ENCODE data around the gene DNAJC16.
"Not testable (repeated sequence)": the region's sequence is repeated elsewhere in the genome, so short reads cannot be mapped to it uniquely, and the experiment has no call there.

Gene DNAJC16

DNA sequence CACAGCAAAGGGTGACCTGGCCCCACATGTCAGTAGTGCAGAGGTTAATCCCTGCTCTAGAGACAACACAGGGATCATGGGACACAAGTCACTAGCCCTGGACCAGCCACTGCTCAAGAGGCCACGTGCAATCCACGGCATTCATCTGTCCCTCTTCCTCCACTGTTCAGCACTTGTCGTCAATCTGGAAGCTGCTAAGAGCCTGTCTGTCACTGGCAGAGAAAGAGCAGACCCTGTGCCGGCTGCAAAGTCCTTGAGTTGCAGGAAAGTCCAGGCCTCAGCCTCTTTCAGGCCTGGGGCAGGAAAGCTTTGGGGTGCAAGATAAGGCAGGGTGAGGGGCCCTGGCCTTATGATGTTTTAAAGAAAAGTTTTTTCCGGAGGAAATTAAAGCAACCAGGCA, 34.1 kb upstream of the DNAJC16 start:
- peaks cover 13% of the 10 kb centered on the region for H3K4me1 Mint-ChIP-seq (ENCODE audit: low read depth)
- no peaks in the 10 kb centered on the region for H3K9me3 Mint-ChIP-seq
- DNase-seq (ENCODE audit: low spot score), result no peak
- peaks cover 27% of the 10 kb centered on the region for H3K36me3 Mint-ChIP-seq (ENCODE audit: low read depth)
- no peak overlapping the region for H3K27ac Mint-ChIP-seq
- H3K27me3 Mint-ChIP-seq (ENCODE audit: low read depth), result no peaks in the 10 kb centered on the region
- no peak overlapping the region for H3K4me3 Mint-ChIP-seq

DNA sequence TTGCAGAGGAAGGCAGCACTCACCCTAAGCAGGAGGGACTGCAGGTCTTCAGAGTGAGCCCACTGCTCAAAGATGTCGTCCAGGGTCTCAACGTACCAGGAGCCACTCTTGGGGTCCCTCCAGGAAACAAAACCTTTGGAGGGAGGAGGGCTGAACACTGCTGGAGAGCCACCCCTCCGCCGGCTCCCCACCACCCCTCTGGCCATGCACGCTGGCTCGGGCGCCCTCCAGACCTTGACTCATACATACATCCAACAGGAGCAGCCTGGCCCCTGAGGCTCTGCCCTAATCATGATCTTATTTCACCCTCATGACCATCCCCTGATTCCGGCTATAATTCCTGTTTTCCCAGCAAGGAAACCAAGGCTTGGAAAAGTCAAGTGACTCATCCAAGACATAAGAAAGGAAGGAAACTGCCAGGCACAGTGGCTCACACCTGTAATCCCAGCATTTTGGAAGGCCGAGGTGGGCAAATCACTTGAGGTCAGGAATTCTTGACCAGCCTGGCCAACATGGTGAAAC, 32.7 kb upstream of the DNAJC16 start:
- H3K27ac Mint-ChIP-seq, result no peak overlapping the region
- no peak for DNase-seq (ENCODE audit: low spot score)
- no peaks in the 10 kb centered on the region for H3K9me3 Mint-ChIP-seq
- peaks cover 13% of the 10 kb centered on the region for H3K4me1 Mint-ChIP-seq (ENCODE audit: low read depth)
- no peaks in the 10 kb centered on the region for H3K27me3 Mint-ChIP-seq (ENCODE audit: low read depth)
- H3K4me3 Mint-ChIP-seq, result no peak overlapping the region
- peaks cover 34% of the 10 kb centered on the region for H3K36me3 Mint-ChIP-seq (ENCODE audit: low read depth)

DNA sequence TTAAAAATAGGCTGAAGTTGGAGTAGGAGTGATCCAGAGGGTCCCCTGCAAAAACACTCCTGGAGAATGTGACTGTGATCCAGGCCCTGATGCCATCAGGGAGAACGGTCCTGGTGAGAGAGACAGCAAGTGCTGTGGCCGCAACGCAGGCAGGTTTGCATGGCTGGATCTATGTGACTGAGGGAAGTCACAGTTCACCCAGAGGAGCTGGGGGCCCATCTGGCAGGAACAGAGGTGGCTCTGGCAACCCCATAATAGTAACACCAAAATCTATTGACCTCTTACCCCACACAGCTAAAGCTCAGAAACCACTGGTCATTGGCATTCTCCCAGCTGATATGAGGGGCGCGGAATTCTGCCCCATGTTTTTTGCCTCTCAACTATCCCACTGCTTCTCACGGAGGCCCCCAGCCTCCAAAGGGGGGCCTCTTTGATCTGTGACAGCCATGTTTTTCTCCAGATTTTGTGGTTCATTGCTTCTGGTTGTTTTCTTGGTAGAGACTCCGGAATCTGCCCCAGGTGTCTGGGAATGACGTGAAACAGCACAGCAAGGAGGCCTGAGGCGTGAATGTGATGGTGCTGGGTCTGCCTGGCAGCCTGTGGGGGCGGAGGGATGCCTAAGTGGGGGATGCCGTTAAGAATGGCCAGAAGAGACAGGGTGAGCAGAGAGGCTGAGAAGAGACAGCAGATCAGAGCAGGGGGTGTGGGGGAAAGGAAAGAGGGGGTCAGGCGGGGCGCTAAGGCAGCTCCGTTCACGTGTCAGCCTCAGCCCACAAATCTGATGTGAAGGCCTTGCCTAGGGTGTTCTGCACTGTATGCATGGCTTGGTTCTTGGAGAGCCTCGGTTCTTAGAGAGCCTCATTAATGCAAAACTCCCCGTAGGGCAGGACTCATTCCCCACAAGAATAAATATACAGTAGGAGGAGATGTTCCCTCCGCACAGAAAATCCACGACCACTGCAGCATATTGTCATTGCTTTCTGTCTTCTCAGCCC, 26.2 kb upstream of the DNAJC16 start:
- no peak overlapping the region for H3K4me3 Mint-ChIP-seq
- H3K4me1 Mint-ChIP-seq (ENCODE audit: low read depth), result no peaks in the 10 kb centered on the region
- peaks cover 26% of the 10 kb centered on the region for H3K36me3 Mint-ChIP-seq (ENCODE audit: low read depth)
- H3K27ac Mint-ChIP-seq, result no peak overlapping the region
- H3K27me3 Mint-ChIP-seq (ENCODE audit: low read depth), result no peaks in the 10 kb centered on the region
- DNase-seq (ENCODE audit: low spot score), result no peak
- H3K9me3 Mint-ChIP-seq, result no peaks in the 10 kb centered on the region

DNA sequence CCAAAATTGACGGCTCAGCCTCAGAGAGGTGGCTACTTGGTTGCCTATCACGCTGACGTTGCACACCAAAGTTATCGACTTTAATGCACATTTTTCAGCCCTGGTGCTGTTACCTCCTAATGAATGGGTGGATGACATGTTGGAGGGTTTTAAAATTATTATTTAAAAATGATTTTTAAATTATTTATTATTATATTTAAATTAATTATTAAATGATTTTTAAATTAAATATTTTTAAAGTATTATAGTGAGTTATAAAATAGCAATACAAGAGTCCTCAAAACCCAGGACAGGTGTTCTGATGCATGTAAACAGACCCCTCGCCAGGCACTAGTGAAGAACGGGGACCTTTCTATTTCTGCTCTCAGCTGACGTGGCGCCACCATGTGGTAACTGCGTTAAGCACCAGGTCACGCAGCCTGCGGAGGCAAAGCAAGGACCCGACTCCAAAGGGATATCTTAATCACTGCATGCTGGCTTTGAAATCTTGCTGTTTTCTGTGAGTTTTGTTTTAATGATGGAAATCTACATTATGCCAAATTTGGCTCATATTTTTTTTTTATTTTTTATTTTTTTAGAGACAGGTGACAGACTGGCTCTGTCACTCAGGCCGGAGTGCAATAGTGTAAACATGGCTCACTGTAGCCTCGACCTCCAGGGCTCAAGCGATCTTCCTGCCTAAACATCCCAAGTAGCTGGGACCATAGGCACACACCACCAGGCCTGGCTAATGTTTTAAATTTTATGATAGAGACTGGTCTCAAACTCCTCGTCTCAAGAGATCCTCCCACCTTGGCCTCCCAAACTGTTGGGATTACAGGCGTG, 25.2 kb upstream of the DNAJC16 start:
- H3K27me3 Mint-ChIP-seq (ENCODE audit: low read depth), result no peaks in the 10 kb centered on the region
- H3K4me3 Mint-ChIP-seq, result no peak overlapping the region
- no peak overlapping the region for H3K27ac Mint-ChIP-seq
- no peaks in the 10 kb centered on the region for H3K9me3 Mint-ChIP-seq
- peaks cover 20% of the 10 kb centered on the region for H3K36me3 Mint-ChIP-seq (ENCODE audit: low read depth)
- H3K4me1 Mint-ChIP-seq (ENCODE audit: low read depth), result no peaks in the 10 kb centered on the region
- DNase-seq (ENCODE audit: low spot score), result peak; percentile 24

DNA sequence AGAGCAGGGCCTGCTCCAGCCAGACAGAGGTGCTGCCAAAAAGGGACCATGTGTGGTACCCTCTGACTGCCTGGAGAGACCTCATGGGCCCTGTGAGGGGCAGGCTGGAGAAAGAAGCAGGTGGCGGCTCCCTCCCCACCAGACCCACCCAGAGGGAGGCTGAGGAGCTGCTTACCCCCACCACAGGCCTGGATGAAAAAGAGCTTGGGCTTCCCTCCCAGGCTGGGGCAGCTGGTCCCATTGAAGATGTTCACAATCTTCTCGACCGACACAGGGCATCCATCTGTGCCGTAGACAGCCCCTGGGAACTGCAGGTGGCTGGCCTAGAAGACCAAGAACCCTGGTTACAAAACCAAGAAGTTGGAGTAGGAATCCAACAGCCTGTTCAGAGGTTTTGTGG, 22.2 kb upstream of the DNAJC16 start:
- no peaks in the 10 kb centered on the region for H3K4me1 Mint-ChIP-seq (ENCODE audit: low read depth)
- DNase-seq (ENCODE audit: low spot score), result no peak
- H3K27me3 Mint-ChIP-seq (ENCODE audit: low read depth), result no peaks in the 10 kb centered on the region
- H3K4me3 Mint-ChIP-seq, result no peak overlapping the region
- H3K27ac Mint-ChIP-seq, result no peak overlapping the region
- peaks cover 11% of the 10 kb centered on the region for H3K36me3 Mint-ChIP-seq (ENCODE audit: low read depth)
- H3K9me3 Mint-ChIP-seq, result no peaks in the 10 kb centered on the region

DNA sequence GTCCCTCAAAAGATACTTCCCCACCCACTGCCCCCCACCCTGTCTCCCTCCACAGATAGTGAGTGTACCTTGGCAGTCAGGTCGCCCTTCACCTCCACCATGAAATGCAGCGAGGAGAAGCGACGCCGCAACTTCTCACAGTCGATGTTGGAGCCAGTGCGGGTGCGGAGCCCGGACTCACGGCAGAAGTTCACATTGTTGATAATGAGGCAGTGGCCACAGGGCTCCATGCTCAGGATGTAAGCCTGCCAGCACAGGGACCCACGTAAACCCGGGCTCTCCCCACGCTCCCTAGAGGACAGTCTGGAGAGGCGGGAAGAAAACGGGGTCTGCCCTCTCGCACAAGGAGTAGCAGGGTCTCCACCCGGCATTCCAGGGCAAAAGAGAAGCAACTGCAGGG, 19.8 kb upstream of the DNAJC16 start:
- Mint-ChIP-seq H3K4me3 (no peak overlapping the region), H3K4me1 (ENCODE audit: low read depth) (peaks cover 6% of the 10 kb centered on the region), H3K27ac (no peak overlapping the region), H3K36me3 (ENCODE audit: low read depth) (peaks cover 13% of the 10 kb centered on the region), H3K27me3 (ENCODE audit: low read depth) (no peaks in the 10 kb centered on the region), H3K9me3 (no peaks in the 10 kb centered on the region)
- no peak for DNase-seq (ENCODE audit: low spot score)

DNA sequence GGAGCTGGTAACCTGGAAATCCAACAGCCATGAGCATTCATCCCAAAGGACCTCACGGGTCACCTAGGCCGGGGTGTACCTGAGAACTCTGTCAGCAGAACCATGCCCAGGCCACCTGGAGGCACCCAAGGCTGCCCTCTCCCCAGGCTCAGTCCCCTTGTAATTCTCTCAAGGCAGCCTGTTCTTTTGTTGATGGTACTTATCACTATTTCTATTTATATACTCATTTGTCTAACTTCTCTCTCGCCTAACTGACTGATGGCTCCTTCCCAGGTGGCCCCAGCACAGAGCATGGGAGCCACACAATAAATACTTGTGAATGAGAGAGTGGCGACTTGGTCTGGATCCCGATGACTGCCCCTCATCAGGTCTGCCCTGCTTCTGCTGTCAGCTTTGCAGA, 19.4 kb upstream of the DNAJC16 start:
- H3K4me3 Mint-ChIP-seq, result no peak overlapping the region
- H3K9me3 Mint-ChIP-seq, result no peaks in the 10 kb centered on the region
- peaks cover 17% of the 10 kb centered on the region for H3K36me3 Mint-ChIP-seq (ENCODE audit: low read depth)
- no peak for DNase-seq (ENCODE audit: low spot score)
- no peaks in the 10 kb centered on the region for H3K27me3 Mint-ChIP-seq (ENCODE audit: low read depth)
- H3K27ac Mint-ChIP-seq, result no peak overlapping the region
- H3K4me1 Mint-ChIP-seq (ENCODE audit: low read depth), result peaks cover 8% of the 10 kb centered on the region

DNA sequence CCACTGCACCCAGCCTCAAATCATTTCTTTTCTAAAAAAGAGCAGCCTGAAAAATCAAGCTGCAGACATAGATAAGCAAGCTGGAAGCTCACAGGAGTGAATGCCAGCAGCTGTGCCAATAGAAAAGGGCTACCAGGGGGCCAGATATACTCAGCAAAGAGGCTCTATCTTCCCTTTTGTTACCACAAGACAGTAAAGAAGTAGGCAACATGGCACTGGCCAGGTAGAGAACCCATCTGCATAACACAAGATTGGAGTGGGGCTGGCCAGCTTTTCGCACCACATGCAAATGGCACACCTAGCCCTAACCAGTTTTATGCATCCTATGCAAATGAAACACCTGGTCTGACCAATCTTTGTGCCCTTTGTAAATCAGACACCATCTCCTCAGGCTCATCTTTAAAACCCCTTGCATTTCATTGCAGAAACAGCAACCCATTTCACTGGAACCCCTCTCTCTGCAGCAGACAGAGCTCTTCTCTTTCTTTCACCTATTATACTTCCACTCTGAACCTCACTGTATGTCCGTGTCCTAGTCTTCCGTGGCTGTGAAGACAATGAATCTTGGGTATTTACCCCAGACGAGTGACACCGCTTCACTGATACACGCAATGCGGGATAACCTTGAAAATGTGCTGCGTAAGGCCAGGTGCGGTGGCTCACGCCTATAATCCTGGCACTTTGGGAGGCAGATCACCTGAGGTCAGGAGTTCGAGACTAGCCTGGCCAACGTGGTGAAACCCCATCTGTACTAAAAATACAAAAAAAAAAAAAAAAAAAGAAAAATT, 17.8 kb upstream of the DNAJC16 start:
- H3K4me1 Mint-ChIP-seq (ENCODE audit: low read depth), result peaks cover 13% of the 10 kb centered on the region
- H3K27me3 Mint-ChIP-seq (ENCODE audit: low read depth), result no peaks in the 10 kb centered on the region
- H3K9me3 Mint-ChIP-seq, result no peaks in the 10 kb centered on the region
- no peak overlapping the region for H3K4me3 Mint-ChIP-seq
- no peak for DNase-seq (ENCODE audit: low spot score)
- peaks cover 26% of the 10 kb centered on the region for H3K36me3 Mint-ChIP-seq (ENCODE audit: low read depth)
- H3K27ac Mint-ChIP-seq, result no peak overlapping the region

DNA sequence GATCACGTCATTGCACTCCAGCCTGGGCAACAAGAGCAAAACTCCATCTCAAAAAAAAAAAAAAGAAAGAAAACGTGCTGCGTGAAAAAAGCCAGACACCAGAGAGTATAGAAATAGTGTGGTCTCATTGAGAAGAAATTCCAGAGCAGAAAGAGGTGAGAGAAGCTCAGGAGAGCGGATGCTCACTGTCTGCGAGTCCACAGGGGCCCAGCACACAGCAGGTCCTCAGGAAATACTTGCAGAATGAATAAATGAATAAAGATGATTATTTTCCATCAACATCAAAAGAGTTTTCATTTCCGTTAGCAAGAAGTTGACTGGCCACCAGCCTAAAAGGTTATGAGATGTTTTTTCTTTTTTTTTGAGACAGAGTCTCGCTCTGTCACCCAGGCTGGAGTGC, 17.1 kb upstream of the DNAJC16 start:
- no peak overlapping the region for H3K4me3 Mint-ChIP-seq
- H3K27me3 Mint-ChIP-seq (ENCODE audit: low read depth), result no peaks in the 10 kb centered on the region
- H3K9me3 Mint-ChIP-seq, result no peaks in the 10 kb centered on the region
- H3K27ac Mint-ChIP-seq, result no peak overlapping the region
- DNase-seq (ENCODE audit: low spot score), result no peak
- H3K36me3 Mint-ChIP-seq (ENCODE audit: low read depth), result peaks cover 31% of the 10 kb centered on the region
- peaks cover 20% of the 10 kb centered on the region for H3K4me1 Mint-ChIP-seq (ENCODE audit: low read depth)

DNA sequence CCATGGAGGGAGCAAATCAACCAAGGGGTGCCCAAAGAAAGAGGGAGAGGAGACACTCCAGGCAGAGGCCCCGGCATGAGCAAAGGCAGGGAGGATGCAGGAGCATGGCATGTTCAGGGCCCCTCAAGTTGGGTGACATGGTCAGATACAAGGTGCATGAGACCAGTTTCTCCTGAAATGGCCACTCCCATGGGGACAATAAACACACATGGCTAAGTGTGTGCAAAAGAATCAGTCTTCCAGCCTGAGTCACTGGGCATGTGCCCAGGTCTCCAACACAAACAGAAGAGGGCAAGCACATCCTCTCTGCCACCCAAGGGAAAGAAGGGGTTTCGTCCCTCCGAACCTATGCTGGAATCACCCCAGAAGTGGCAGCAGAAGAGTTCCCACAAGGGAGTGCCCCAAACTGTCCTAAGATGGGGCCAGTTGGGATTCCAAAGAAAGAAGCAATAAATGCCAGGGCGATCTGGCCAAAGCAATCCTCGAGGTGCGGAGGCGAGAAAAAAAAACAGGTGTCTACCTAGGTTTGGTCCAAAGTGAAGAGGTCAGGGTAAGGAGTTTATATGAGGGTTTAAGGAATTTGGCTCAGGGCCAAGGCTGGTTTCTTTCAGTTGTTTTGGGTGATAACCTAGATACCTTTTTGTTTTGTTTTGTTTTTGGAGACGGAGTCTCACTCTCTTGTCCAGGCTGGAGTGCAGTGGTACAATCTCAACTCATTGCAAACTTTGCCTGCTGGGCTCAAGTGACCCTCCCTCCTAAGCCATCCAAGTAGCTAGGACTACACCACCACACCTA, 15.8 kb upstream of the DNAJC16 start:
- H3K4me1 Mint-ChIP-seq (ENCODE audit: low read depth), result peaks cover 28% of the 10 kb centered on the region
- H3K27me3 Mint-ChIP-seq (ENCODE audit: low read depth), result no peaks in the 10 kb centered on the region
- no peak overlapping the region for H3K27ac Mint-ChIP-seq
- H3K36me3 Mint-ChIP-seq (ENCODE audit: low read depth), result peaks cover 38% of the 10 kb centered on the region
- no peak for DNase-seq (ENCODE audit: low spot score)
- no peaks in the 10 kb centered on the region for H3K9me3 Mint-ChIP-seq
- H3K4me3 Mint-ChIP-seq, result no peak overlapping the region

DNA sequence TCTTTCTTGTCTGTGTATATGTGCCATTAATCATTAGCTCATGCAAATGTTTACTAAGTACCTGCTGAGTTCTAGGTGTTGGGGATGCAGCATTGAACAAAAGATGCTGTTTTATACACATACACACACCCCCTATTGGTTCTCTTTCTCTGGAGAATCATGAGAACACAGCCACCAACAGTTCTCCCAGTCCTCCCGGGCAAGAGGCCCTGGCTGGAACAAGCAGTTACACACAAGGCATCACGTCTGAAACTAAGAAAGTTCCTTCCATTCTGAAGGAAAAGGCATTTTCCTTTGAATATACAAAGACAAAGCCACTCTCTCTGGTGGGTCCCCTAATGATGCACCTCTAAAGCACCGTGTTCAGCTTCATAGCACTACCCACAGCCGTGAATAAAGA, 13.5 kb upstream of the DNAJC16 start:
- no peak for DNase-seq (ENCODE audit: low spot score)
- Mint-ChIP-seq H3K4me3 (no peak overlapping the region), H3K9me3 (no peaks in the 10 kb centered on the region), H3K4me1 (ENCODE audit: low read depth) (peaks cover 39% of the 10 kb centered on the region), H3K27ac (peak overlapping the region; percentile 67), H3K27me3 (ENCODE audit: low read depth) (no peaks in the 10 kb centered on the region), H3K36me3 (ENCODE audit: low read depth) (peaks cover 53% of the 10 kb centered on the region)

DNA sequence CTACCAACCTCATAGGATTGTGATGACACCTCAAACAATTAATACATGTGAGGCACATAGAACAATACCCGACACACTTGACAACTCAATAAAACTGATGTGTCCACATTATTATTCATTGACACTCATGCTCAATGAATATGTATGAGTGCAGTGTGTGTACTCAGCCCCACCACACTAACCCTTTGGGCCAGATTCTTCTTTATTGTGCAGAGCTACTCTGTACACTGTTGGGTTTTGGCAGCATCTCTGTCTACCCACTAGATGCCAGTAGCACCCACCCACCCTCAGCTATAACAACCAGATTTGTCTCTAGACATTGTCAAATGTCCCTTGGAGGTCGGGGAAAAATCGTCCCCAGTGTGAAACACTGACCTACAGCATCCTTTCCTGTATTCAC, 12.7 kb upstream of the DNAJC16 start:
- Mint-ChIP-seq H3K36me3 (ENCODE audit: low read depth) (peaks cover 56% of the 10 kb centered on the region), H3K4me1 (ENCODE audit: low read depth) (peaks cover 41% of the 10 kb centered on the region), H3K4me3 (no peak overlapping the region), H3K27me3 (ENCODE audit: low read depth) (no peaks in the 10 kb centered on the region), H3K27ac (peak overlapping the region; percentile 67), H3K9me3 (no peaks in the 10 kb centered on the region)
- DNase-seq (ENCODE audit: low spot score), result no peak

DNA sequence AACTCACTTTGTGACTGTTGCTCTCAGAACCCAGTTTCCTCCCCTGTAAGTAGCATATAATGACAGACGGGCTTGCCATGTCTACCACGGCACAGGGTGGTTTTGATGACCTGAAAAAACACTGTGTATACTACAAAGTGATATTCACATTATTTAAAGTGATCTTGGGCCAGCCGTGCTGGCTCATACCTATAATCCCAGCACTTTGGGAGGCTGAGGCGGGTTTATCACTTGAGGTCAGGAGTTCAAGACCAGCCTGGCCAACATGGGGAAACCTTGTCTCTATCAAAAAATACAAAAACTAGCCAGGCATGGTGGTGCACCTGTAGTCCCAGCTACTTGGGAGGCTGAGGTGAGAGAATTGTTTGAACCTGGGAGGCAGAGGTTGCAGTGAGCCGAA, 12.1 kb upstream of the DNAJC16 start:
- not testable (repeated sequence) for H3K4me3 Mint-ChIP-seq; H3K27me3 Mint-ChIP-seq (ENCODE audit: low read depth); H3K9me3 Mint-ChIP-seq; DNase-seq (ENCODE audit: low spot score)
- H3K36me3 Mint-ChIP-seq (ENCODE audit: low read depth), result peaks cover 58% of the 10 kb centered on the region
- peak overlapping the region; percentile 67 for H3K27ac Mint-ChIP-seq
- peaks cover 43% of the 10 kb centered on the region for H3K4me1 Mint-ChIP-seq (ENCODE audit: low read depth)

All from T-helper 2 cell treated with Interferon-gamma antibody and Interleukin-4, amounts not matched to agents 5 μg/mL and 100 μg/mL, for 36 hours (primary cell).